ENCODE results near the gene MRPL21.

GRCh38 chr11:68948935-68949334 lies 45.3 kb upstream of the MRPL21 start:
- TF ChIP-seq CTCF (conservative IDR thresholded peaks at IDR 0.05; ENCODE audit: low read depth in 2 of 2): no peak
- no peak for TF ChIP-seq REST (IDR thresholded peaks at IDR 0.05; ENCODE audit: unreplicated experiment)
- TF ChIP-seq EZH2 (IDR thresholded peaks at IDR 0.05; ENCODE audit: low read depth, unreplicated experiment): no peak
- no peak for TF ChIP-seq POLR2AphosphoS5 (IDR thresholded peaks at IDR 0.05; ENCODE audit: low read depth)
- TF ChIP-seq CREB1 (CRISPR knock-in tag; IDR thresholded peaks at IDR 0.05; ENCODE audit: low read depth): no peak
- no peak for TF ChIP-seq EZH2phosphoT487 (IDR thresholded peaks at IDR 0.05; ENCODE audit: unreplicated experiment)

Data from GM23338 (cell line).